ENCODE measurements around the gene LPGAT1.
A peak's percentile ranks its signal among the peaks of the same experiment; 100 is the strongest.
"Not testable (repeated sequence)": the region's sequence is repeated elsewhere in the genome, so short reads cannot be mapped to it uniquely, and the experiment has no call there.

Gene LPGAT1, protein sequence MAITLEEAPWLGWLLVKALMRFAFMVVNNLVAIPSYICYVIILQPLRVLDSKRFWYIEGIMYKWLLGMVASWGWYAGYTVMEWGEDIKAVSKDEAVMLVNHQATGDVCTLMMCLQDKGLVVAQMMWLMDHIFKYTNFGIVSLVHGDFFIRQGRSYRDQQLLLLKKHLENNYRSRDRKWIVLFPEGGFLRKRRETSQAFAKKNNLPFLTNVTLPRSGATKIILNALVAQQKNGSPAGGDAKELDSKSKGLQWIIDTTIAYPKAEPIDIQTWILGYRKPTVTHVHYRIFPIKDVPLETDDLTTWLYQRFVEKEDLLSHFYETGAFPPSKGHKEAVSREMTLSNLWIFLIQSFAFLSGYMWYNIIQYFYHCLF

DNA sequence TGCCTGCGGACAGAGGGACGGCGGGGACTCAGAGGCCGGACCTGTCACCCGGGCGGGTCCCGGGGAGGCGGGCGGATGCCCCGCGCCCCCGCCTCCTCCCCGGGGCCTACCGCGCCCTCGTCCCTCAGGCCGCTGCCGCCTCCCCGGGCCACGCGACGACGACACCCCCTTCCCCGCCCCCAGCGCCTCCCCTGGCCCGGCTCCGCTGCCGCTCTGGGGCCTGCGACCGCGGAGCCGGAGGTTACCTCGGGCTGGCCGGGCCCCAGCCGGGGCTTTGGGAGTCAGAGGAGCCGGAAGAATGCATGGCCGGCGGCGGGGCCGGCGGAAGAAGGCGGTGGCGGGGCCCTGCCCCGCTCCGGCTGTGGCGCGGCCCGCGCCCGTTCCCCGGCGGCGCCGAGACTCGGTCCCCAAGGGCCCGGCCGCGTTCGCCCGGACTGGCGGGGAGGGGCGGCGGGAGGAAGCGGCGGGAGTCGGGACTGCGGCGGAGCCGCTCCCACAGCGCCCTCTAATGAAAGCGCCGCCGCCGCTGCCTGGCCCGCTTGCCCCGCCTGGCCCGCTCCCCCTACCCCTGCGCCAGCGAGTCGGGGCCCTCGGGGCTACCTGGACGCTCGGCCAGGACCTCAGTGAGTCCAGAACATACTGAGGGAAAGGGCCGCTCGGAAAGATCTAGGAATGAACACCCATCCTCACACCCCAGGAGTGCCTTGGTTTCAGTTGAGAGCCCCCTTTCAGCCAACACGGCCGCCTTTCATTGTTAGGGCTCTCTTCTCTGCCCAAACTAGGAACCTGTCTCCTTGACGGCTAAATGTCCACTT, at the start of gene LPGAT1:
LPGAT1 (minus strand) TSS at position 436 of the 815 bp plus-strand sequence. CDS start 1,467 bp downstream, outside the sequence.
- peak; percentile 72 for DNase-seq

GRCh38 chr1:211879475-211879874, 48.9 kb upstream of the LPGAT1 start:
- no peak for DNase-seq

- no peak for DNase-seq
Measured at GRCh38 chr1:211876851-211877590, 46.5 kb upstream of the LPGAT1 start.

DNA sequence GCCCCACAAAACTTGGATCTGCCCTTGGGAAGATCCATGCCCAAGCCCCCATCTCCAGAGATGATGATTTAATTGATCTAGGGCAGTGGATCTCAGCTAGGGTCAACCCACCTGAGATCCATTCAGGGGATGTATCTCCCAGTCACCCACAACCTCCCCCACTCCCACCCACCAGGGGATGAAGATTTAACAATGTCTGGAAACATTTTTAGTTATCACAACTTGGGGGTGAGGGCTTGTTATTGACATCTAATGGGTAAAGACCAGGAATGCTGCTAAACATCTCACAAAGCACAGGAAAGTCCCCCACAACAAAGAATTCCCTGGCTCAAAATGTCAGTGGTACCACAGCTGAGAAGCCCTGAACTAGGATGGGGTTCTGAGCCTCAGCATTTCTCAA, 45.0 kb upstream of the LPGAT1 start:
- DNase-seq, result no peak

GRCh38 chr1:211874521-211875347, 44.2 kb upstream of the LPGAT1 start:
- DNase-seq, result no peak

DNA sequence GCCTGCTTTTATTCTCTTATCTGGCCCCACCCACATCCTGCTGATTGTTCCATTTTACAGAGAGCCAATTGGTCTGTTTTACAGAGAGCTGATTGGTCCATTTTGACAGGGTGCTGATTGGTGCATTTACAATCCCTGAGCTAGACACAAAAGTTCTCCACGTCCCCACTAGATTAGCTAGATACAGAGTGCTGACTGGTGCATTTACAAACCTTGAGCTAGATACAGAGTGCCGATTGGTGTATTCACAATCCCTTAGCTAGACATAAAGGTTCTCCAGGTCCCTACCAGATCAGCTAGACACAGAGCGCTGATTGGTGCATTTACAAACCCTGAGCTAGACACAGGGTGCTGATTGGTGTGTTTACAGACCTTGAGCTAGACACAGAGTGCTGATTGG, 43.2 kb upstream of the LPGAT1 start:
- DNase-seq, result not testable (repeated sequence)

- DNase-seq, result peak; percentile 75
Measured at GRCh38 chr1:211870156-211870555, 39.6 kb upstream of the LPGAT1 start.

- DNase-seq, result no peak
Measured at GRCh38 chr1:211865180-211865579, 34.6 kb upstream of the LPGAT1 start.

- DNase-seq, result no peak
Measured at GRCh38 chr1:211859405-211859804, 28.8 kb upstream of the LPGAT1 start.

DNA sequence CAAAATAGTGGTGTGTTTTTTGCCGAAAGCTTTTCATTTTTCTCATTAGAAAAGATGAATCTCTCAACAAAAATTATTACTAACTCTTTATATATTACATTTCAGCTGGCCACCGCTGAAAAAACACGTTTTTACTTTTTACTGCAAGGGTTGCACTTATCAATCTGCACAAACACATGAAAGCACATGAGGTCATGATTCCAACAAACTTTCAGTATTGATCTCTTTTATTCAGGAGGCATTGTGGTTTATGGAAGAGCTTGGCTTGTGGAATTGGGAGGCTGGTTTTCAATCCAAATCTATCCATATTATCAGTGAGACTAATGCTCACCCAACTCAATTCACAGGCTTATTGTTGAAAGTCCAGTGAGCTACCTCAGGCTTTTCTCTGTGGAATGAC, 20.6 kb upstream of the LPGAT1 start:
- no peak for DNase-seq

DNA sequence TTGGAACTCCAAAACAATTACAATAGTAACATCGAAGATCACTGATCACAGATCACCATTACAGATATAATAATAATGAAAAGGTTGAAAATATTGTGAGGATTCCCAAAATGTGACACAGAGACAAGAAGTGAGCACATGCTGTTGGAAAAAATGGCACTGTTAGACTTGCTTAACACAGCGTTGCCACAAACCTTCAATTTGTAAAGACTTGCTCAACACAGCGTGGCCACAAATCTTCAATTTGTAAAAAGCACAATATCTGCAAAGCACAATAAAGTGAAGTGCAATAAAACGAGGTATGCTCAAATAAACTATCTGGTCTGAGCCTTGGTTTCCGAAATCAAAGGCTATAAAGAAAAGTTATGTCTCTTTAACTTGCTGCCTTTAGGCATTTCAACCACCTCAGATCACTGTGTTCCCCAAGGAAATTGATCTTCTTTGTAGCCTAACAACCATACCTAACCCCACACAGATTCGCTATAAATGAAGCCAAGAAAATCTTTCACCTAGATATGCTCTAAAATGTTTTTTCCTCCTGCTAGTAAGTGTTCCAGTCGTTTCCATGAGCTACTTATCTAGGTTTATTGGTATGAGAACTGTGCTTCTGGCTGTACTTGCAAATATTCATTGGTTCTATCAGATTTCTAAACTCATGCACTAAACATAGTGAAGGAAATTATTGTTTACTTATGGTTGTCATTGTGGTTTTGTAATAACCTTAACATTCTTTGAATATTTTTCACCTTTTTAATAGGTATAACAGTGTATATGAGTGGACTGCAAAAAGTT, 13.1 kb upstream of the LPGAT1 start:
- DNase-seq, result no peak

DNA sequence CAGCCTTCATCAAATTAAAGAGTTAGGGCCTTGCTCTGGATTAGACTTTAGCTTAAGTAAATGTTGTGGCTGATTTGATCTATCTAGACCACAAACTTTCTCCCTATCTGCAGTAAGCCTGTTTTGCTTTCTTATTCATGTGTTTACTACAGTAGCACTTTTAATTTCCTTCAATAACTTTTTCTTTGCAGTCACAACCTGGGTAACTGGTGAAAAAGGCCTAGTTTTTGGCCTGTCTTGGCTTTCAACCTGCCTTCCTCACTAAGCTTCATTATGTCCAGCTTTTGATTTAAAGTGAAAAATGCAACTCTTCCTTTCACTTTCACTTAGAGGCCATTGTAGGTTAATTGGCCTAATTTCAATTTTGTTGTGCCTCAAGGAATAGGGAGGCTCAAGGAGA, 12.5 kb upstream of the LPGAT1 start:
- peak; percentile 7 for DNase-seq

- DNase-seq, result no peak
Measured at GRCh38 chr1:211842518-211842917, 12.0 kb upstream of the LPGAT1 start.

DNA sequence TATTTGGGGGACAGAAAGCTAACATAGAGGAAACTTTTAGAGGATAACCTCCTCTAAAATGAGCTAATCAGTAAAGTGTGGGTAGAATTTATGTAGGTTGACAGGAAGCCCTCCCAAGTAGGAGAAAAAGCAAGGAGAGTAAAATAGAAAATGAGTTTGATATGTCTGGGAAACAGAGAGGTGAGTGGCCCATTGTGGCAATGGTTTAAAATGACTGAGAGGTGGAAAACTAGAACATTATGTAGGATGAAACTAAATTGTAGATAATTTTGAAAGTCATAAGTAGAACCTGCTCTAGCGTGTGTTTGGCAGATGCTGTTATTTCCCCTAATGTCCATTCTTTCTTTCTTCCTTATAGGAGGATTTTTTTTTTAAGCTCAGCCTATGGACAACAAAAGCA, 8.5 kb upstream of the LPGAT1 start:
- DNase-seq, result no peak

- DNase-seq, result no peak
Measured at GRCh38 chr1:211833174-211833820, 2.7 kb upstream of the LPGAT1 start.

DNA sequence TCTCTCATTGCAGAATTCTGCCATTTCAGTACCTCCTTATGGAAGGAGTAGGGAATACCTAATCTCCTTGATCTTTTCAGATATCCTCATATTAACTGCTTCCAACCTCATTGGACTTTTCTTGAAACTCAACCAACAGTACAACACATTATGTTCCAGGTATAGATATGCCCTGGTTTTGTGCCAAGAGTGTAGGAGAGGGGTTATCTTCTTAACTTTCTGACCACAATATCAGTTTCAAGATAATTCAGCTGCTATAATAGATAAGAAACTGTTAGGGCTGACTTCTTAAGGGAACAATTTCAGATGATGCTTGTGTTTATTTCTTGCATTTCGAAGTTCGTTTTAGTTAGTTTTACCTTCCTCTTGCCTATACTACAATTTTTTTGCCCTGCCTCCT, 2.1 kb upstream of the LPGAT1 start:
- DNase-seq, result no peak

GRCh38 chr1:211831558-211832323, 1.2 kb upstream of the LPGAT1 start:
- no peak for DNase-seq

DNA sequence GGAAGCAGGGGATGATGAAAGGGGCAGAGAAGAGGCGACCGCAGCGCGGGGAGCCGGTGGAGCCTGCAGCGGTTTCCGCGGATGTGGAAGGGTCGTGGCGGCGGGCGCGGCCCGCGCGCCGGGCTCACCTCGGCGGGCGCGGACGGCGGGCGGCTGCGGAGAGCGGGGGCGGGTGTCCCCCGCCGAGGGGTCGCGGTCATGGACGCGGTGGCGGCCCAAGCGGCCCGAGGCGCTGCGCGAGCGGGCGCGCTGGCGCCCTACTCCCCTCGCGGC, 572 bp downstream of the LPGAT1 start:
- DNase-seq, result peak; percentile 31

DNA sequence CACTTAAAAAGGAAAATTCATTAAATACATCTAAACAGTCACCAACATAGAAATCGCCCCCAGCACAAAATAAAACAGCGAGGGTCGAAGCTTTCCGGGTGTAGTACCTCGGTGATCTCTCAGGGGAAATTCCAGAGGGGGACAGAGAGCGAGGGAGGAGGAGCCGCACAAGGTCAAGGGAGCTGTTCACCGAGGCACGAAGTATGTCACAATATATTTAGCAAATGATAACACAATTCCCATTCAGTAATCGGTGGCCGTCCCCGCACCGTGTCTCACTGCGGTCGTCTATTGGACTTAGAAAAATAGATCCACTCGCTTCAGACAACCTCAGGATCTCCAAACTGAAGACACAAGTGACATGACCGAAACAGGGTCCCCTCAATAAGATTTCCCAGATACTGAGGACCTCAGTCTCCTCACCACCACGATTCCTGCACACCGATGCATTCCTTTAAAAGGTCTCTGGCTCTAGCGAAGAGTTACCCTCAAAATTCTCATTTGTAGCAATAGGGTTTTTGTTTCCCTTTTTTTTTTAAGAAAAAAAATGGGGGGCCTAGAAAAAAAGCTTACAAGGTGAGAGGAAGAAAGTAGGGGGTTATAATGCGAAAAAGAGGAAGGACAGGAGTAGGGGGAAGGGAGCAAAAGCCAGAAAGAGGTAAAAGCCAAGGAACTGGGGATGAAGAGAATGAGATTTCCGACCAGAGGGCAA, 1.1 kb downstream of the LPGAT1 start:
- peak; percentile 68 for DNase-seq
